ENCODE measurements around the gene RALA.

Gene RALA

DNA sequence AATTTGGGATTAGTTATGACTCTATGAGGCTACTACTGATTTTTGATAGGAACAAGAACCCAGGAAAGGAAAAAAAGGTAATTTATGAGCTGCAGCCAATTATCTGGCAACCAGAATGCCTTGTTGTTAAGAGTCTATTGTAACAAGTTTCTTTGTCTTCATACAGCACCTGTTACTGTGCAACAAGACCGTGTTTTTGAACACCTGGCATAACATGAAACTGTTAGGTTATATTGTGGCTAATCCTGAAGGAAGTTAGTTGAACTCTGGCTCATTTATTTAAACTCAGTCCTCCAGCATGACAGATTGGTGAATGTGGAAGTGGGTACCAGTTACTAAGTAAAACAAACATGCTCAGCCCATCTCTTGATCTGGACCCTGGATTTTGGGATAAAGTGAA lies 33.0 kb downstream of the RALA start:
- no peak overlapping the region for H3K4me3 ChIP-seq (ENCODE audit: low read depth, low read length)
- TF ChIP-seq, protein P1, sequence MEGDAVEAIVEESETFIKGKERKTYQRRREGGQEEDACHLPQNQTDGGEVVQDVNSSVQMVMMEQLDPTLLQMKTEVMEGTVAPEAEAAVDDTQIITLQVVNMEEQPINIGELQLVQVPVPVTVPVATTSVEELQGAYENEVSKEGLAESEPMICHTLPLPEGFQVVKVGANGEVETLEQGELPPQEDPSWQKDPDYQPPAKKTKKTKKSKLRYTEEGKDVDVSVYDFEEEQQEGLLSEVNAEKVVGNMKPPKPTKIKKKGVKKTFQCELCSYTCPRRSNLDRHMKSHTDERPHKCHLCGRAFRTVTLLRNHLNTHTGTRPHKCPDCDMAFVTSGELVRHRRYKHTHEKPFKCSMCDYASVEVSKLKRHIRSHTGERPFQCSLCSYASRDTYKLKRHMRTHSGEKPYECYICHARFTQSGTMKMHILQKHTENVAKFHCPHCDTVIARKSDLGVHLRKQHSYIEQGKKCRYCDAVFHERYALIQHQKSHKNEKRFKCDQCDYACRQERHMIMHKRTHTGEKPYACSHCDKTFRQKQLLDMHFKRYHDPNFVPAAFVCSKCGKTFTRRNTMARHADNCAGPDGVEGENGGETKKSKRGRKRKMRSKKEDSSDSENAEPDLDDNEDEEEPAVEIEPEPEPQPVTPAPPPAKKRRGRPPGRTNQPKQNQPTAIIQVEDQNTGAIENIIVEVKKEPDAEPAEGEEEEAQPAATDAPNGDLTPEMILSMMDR (IDR thresholded peaks at IDR 0.05; ENCODE audit: insufficient read depth, low read depth, low read length, missing control alignments): no peak
- peak; percentile 9 for DNase-seq (ENCODE audit: low read depth)

DNA sequence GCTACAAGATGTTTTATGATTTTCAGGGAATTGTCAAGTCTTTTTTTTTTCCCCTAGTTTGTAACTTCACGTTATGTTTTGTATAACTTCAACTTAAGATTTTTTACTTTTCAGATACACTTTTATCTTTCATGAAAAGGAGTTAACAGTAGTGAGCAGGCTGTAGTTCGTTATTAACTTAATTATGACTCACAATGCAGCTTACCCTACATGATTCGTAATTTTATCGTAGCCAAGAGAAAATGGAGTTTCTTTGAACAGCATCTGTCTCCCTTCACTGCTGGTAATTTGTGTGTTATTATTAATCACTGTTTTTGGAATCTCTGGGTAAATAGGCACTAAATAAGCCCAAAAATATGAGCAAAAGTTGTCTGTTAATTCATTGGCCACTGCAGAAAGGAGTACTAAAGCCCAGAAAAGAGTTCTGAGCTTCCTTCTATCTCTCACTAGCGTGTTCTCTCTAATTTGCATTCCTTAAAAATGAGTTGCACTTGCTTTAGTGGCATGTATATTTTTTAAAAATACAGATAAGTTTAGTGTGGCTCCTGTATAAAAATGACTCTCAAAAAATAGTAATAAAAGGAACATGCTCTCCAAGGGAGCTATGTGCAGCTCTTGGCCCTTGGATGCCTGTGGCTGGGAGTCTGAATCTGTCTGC lies 36.1 kb downstream of the RALA start:
- TF ChIP-seq, protein P1 (IDR thresholded peaks at IDR 0.05; ENCODE audit: insufficient read depth, low read depth, low read length, missing control alignments): no peak
- DNase-seq (ENCODE audit: low read depth): no peak
- no peak overlapping the region for H3K4me3 ChIP-seq (ENCODE audit: low read depth, low read length)

DNA sequence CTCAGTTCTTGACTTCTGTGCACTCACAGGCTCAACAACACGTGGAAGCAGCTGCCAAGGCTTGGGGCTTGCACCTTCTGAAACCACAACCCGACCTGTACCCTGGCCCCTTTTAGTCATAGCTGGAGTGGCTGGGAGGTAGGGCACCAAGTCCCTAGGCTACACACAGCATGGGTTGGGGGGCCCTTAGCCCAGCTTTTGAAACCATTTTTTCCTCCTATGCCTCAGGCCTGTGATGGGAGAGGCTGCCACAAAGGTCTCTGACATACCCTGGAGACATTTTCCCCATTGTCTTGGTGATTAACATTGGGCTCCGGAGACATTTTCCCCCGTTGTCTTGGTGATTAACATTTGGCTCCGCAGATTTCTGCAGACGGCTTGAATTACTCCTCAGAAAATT lies 38.6 kb downstream of the RALA start:
- TF ChIP-seq, protein P1 (IDR thresholded peaks at IDR 0.05; ENCODE audit: insufficient read depth, low read depth, low read length, missing control alignments): no peak
- no peak overlapping the region for H3K4me3 ChIP-seq (ENCODE audit: low read depth, low read length)
- DNase-seq (ENCODE audit: low read depth): no peak

DNA sequence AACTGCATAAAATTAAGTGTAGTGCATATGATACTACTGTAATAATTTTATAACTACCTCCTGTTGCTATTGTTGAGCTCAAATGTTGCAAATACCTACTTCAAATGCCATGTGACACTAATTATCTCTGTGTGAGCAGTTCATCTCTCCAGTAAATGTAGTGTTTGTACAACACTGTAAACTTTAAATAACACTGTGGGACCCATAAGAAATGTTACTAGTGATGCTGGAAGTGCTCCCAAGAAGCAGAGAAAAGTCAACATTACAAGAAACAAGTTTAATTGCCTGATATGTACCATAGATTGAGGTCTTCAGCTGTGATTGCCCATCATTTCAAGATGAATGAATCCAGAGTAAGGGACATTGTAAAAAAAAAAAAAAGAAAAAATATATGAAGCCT lies 39.9 kb downstream of the RALA start:
- TF ChIP-seq, protein P1 (IDR thresholded peaks at IDR 0.05; ENCODE audit: insufficient read depth, low read depth, low read length, missing control alignments): no peak
- no peak for DNase-seq (ENCODE audit: low read depth)
- H3K4me3 ChIP-seq (ENCODE audit: low read depth, low read length): no peak overlapping the region

DNA sequence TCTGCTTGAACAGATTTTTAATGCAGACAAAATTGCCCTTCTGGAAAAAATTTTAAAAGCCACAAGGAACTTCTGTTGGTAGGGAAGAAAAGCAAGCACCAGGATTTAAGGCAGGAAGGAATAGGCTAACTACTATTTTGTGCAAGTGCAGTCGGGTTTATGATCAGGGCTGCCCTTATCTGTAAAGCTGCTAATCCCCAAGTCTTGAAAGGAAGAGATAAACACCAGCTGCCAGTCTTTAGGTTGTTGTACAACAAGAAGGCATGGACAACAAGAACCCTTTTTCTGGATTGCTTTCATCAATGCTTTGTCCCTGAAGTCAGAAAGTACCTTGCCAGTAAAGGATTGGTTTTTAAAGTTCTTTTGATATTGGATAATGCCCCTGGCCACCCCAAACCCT lies 40.7 kb downstream of the RALA start:
- no peak for DNase-seq (ENCODE audit: low read depth)
- H3K4me3 ChIP-seq (ENCODE audit: low read depth, low read length): no peak overlapping the region
- TF ChIP-seq, protein P1 (IDR thresholded peaks at IDR 0.05; ENCODE audit: insufficient read depth, low read depth, low read length, missing control alignments): no peak

- TF ChIP-seq, protein P1 (IDR thresholded peaks at IDR 0.05; ENCODE audit: insufficient read depth, low read depth, low read length, missing control alignments): no peak
- no peak overlapping the region for H3K4me3 ChIP-seq (ENCODE audit: low read depth, low read length)
- DNase-seq (ENCODE audit: low read depth): no peak
Observed at GRCh38 chr7:39664585-39664984, 41.2 kb downstream of the RALA start.

DNA sequence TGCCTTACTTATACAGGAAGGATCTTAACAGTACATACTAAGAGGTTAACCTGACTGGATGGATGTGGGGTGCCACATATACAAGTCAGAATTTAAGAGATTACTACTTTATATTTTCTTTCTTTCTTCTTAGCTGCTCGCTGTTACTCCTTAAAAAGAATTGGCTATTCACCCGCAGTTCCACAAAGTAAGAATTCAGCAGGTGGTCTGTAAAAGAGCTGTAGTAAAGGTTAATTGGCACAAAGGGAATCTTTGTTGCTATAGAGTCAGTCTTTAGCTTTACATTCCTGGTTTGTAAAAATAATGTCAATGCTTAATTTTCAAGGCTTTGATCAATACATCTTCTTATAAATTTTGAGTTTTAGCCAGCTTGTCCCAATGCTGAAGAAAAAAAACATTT lies 43.2 kb downstream of the RALA start:
- no peak for DNase-seq (ENCODE audit: low read depth)
- TF ChIP-seq, protein P1 (IDR thresholded peaks at IDR 0.05; ENCODE audit: insufficient read depth, low read depth, low read length, missing control alignments): no peak
- H3K4me3 ChIP-seq (ENCODE audit: low read depth, low read length): no peak overlapping the region

All from GM12865 (cell line).